NCI-H146 treated with DMSO at 0.1 percent for 48 hours (cell line): ENCODE measurements around the gene PRDM7.
"Not testable (repeated sequence)": the region's sequence is repeated elsewhere in the genome, so short reads cannot be mapped to it uniquely, and the experiment has no call there.

Experiments used
- DNase-seq: peaks from one replicate; lab custom pipeline; 2025; ENCODE audit not compliant: unreplicated experiment; lab: John Stamatoyannopoulos, UW

Gene PRDM7

GRCh38 chr16:90072442-90073105, 4.6 kb downstream of the PRDM7 start:
- no peak for DNase-seq

- DNase-seq, result no peak
Observed at GRCh38 chr16:90070440-90070839, 6.7 kb downstream of the PRDM7 start.

GRCh38 chr16:90061437-90061836, 15.7 kb downstream of the PRDM7 start:
- no peak for DNase-seq

DNA sequence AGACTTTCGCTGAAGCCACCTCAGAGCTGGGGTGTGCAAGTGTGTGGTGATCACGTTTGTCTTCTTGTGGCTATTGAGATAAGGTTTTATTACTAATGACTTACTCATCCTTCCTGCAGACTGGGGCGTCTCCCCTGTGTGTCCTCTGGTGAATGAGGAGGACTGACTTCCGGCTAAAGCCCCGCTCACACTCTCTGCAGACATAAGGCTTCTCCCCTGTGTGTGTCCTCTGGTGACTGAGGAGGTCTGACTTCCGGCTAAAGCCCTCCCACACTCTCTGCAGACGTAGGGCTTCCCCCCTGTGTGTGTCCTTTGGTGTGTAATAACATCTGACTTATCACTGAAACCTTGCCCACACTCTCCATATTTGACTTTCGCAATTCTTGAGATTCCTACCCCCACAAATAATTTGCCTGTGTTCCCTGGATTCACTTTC, 19.4 kb downstream of the PRDM7 start:
- DNase-seq, result no peak

DNA sequence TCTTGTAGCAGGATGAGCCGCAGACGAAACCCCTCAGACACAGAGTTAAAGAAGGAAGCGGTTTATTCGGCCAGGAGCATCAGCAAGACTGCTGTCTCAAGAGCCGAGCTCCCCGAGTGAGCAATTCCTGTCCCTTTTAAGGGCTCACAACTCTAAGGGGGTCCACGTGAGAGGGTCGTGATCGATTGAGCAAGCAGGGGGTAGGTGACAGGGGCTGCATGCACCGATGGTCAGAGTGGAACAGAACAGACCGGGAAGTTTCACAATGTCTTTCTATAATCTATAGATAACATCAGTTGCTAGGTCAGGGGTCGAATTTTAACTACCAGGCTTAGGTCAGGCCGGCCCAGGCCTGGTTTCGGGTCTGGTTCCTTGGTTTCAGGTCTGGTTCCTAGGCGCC, 20.6 kb downstream of the PRDM7 start:
- DNase-seq, result not testable (repeated sequence)

DNA sequence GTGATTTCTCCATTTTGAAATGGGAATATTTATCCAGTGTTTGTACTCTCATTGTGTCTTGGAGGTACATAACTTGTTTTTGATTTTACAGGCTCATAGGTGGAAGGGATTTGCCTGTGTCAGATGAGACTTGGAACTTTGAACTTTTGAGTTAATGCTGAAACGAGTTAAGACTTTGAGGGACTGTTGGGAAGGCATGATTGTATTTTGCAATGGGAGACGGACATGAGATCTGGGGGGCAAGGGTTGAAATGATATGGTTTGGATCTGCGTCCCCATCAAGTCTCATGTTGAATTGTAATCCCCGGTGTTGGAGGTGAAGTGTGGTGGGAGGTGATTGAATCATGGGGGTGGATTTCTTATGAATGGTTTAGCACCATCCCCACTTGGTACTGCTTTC, 21.8 kb downstream of the PRDM7 start:
- DNase-seq, result no peak

DNA sequence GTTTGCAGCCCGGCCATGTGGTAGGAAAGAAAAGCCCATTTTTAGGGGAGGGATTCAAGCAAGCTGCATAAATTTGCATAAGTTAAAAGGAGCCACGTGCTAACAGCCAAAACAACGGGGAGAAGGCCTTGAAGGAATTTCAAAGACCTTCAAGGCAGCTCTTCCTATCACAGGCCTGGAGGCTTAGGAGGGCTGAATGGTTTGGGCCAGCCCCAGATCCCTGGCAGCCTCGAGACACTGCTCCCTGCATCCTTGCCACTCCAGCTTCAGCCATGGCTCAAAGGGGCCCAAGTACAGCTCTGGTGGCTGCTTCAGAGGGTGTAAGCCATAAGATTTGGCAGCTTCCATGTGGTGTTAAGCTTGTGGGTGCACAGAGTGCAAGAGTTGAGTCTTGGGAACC, 22.6 kb downstream of the PRDM7 start:
- DNase-seq, result no peak

- DNase-seq, result no peak
Observed at GRCh38 chr16:90053902-90054500, 23.1 kb downstream of the PRDM7 start.

- no peak for DNase-seq
Observed at GRCh38 chr16:90050969-90051368, 26.2 kb downstream of the PRDM7 start.

- DNase-seq, result no peak
Observed at GRCh38 chr16:90048737-90049330, 28.3 kb downstream of the PRDM7 start.

DNA sequence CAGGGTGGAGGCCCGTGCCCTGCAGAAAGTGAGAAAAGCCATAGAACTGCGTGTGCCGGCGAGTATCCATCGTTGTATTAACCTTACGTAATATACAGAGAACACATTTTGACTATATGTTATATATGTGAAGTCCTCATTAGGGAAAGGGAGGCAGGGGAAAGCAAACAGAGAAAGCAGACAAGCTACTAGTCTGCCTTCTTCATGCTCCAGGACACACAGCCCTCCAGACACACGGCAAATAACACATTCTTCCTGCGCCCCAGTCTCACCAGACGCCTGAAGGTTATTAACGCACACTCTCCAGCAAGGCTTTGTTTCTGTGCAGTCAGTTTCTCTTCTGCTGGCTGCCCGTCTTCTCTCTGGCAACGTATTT, 28.8 kb downstream of the PRDM7 start:
- DNase-seq, result no peak

- DNase-seq, result no peak
Observed at GRCh38 chr16:90047714-90048346, 29.3 kb downstream of the PRDM7 start.

DNA sequence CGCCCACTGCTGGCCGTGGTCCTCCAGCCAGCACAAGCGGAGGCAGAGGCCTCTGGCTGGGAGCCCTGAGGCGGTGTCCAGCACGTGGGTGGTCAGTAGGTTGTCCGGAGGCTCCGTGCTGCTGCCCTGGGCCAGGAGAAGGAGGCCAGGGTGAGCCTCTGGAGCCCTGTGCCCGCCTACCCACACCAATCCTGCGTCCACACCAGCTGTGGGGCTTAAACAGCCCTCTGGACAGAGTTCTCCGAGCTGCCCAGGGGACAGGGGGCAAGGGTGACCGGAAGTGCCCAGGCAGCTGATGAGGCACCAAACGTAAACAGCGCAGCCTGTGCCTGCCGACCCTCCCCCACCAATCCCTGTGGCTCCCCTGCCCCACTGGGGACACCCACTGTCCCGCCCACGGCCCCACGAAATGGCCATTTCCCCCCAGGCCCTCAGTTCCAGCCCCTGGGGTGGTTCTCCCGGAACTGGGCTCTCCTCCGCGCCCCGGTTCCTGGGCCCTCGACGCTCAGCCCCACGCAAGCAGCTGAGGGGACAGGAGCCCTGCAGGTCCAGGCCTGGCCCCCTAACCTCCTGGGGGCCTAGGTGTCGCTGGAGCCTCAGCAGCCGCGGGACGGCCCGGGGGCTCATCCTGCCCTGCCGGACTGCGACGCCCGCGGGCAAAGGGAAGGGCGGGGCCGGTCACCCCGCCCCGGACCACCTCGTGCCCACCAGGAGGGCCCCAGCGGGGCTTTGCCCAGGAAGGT, 30.0 kb downstream of the PRDM7 start:
- DNase-seq, result no peak

GRCh38 chr16:90046122-90046970, 30.8 kb downstream of the PRDM7 start:
- peak; percentile 60 for DNase-seq

- DNase-seq, result no peak
Observed at GRCh38 chr16:90044111-90044551, 33.0 kb downstream of the PRDM7 start.

DNA sequence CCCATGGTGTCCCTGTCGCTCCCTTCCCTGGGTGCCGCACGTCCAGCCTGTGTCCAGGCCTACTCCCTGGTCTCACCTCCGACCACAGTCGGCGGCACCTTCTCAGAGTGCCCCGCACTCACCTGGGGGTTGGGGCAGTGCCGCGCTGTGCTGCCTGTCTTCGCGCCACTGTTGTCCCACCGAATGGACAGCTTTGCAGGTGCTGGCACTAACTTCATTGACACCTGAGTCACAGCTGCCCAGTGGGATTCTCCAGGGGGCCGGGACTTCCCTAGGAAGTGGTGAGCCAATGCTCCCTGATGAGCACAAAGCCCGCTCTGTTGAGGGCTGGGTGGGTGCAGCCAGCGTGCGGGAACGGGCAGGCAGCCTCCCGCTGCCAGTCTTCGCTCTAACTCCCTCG, 33.6 kb downstream of the PRDM7 start:
- DNase-seq, result no peak

DNA sequence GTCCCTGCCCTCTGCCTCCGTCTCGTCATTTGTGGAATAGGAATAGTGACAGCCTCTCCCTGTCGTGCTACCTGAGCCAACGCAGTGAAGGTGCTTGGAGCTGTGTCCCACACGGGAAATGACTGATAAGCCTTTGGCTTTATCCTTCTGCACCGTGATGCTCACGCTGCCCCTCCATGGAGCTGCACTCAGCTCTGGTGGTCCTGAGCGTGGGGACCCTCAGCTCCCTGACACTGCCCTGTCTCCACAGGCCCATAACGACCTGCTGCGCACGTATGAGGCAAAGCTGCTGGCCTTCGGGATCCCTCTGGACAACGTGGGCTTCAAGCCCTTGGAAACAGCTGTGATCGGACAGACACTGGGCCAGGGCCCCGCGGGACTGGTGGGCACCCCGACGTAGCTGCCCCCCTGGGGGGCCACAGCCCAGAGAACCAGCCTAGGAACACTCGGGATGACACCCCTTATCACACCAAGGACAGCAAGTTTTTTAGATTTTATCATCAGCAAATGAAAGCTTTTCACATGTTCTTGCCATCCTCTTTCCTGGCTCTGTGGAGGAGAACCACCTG, 34.1 kb downstream of the PRDM7 start:
- DNase-seq, result no peak

DNA sequence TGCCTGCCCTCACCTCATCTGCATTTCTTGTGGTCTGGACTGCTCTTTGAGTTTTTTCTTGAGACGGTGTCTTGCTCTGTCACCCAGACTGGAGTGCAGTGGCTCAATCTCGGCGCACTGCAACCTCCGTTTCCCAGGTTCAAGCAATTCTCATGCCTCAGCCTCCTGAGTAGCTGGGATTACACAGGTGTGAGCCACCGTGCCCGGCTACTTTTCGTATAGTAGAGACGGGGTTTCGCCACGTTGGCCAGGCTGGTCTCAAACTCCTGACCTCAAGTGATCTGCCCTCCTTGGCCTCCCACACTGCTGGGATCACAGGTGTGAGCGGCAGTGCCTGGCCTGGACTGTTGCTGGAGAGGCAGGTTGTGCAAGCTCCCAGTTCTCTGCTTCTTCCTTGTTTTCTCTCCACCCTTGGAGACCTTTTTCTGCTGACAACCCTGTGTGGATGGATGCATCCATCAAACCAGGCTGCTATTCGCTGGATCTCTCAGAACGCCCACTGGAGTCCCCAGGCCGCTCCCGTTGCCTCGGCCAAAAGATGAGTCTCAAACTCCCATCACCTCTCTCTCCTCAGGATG, 35.1 kb downstream of the PRDM7 start:
- DNase-seq, result no peak

DNA sequence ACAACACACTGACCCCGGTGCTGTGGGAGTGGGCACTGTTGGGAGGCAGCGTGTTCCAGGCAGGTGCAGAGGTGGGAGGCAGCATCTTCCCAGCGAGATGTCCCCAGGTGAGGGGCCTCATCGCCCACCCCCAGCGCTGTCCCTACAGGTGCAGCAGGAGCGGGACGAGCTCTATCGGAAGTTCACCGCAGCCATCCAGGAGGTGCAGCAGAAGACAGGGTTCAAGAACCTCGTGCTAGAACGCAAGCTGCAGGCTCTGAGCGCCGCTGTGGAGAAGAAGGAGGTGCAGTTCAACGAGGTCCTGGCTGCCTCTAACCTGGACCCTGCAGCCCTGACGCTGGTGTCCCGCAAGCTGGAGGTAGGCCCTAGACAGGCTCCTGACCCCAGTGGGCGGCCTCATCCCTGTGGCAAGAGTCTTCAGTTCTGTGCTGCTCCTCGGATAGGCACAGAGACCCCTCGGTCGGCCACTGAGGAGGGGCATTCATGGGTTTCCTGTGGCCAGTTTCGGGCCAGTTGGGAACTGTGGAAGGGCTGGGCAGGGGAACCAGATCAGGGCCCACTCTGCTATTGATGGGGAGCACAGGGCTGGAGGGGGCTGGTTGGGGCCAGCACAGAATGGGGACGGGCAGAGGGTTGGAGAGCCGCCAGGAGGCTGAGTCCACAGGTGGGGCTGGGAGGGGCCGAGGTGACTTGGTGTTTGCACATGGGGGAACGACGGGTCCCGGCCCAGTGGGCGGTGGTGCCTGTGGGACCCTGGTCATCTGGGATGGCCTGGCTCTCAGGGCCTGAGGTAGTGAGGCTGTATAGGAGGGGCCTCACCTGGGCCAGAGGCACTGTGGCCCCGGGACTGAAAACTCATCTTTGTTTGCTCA, 36.7 kb downstream of the PRDM7 start:
- DNase-seq, result no peak
